Vagina (tissue), 2 donors: Measurements from ENCODE around the gene MYL7. TPM values are rescaled to one million over a fixed set of nuclear protein-coding genes. Genes with fewer than 3 reads are reported as not detected.

Source experiments
- DNase-seq, 2 donors: peaks; one replicate each; pipeline ENCODE4 v3.0.0-alpha.2; 2017; ENCODE audit errors: extremely low spot score in 2 of 2
- H3K27ac ChIP-seq: fragments of 200-600 bp; sonication (generic); one replicate; pipeline ENCODE4 v1.5.1; 2019
- H3K27me3 ChIP-seq: fragments of 200-600 bp; sonication (generic); one replicate; pipeline ENCODE4 v1.5.1; 2019
- H3K36me3 ChIP-seq, 2 donors: fragments of 200-600 bp; sonication (generic); one replicate each; pipeline ENCODE4 v1.5.1; 2017 to 2019
- H3K4me1 ChIP-seq: fragments of 200-600 bp; sonication (generic); one replicate; pipeline ENCODE4 v1.5.1; 2019
- H3K4me3 ChIP-seq, 2 donors: fragments of 200-600 bp; sonication (generic); 1 replicate in 1 of 2; 2 replicates in 1 of 2; pipeline ENCODE4 v1.5.1; 2016 to 2019
- H3K9me3 ChIP-seq: fragments of 200-600 bp; sonication (generic); one replicate; pipeline ENCODE4 v1.5.1; 2019
- POLR2A ChIP-seq, 2 donors: fragments of 450-650 bp; IDR thresholded peaks; one replicate each; pipeline ENCODE4 v1.6.1; 2017; ENCODE audit warnings: antibody characterized with exemption in 2 of 2, mild to moderate bottlenecking in 2 of 2, moderate library complexity in 2 of 2
- POLR2AphosphoS5 ChIP-seq, 2 donors: sonication (generic); formaldehyde crosslinking; IDR thresholded peaks; one replicate each; pipeline ENCODE4 v1.9.0; 2017; ENCODE audit warnings: antibody characterized with exemption in 2 of 2, mild to moderate bottlenecking in 2 of 2, low read depth in 1 of 2; ENCODE audit not compliant: insufficient read depth in 1 of 2
- intact Hi-C: fragments of 100-400 bp; cut with DNase I; formaldehyde crosslinking; loops from one replicate; pipeline ENCODE4 v1.15.1; 2023
- total RNA-seq: library from RNA; depleted of rRNA; stranded (reverse); fragments of >200 nt; gene quantifications from one replicate; pipeline ENCODE4 v1.2.3, GENCODE V29; 2016
- TF ChIP-seq, protein P1 (sequence below), 3 experiments: fragments of 450-650 bp in 2 of 3; fragments of 200-600 bp in 1 of 3; sonication (generic) in 1 of 3; IDR thresholded peaks; one replicate each; pipeline ENCODE4 v1.5.1; 2017 to 2019; ENCODE audit warnings: antibody characterized with exemption in 3 of 3, mild to moderate bottlenecking in 2 of 3, moderate library complexity in 2 of 3

The MYL7 gene
- total RNA-seq, 1 donor from 2014 or later = not detected

DNA sequence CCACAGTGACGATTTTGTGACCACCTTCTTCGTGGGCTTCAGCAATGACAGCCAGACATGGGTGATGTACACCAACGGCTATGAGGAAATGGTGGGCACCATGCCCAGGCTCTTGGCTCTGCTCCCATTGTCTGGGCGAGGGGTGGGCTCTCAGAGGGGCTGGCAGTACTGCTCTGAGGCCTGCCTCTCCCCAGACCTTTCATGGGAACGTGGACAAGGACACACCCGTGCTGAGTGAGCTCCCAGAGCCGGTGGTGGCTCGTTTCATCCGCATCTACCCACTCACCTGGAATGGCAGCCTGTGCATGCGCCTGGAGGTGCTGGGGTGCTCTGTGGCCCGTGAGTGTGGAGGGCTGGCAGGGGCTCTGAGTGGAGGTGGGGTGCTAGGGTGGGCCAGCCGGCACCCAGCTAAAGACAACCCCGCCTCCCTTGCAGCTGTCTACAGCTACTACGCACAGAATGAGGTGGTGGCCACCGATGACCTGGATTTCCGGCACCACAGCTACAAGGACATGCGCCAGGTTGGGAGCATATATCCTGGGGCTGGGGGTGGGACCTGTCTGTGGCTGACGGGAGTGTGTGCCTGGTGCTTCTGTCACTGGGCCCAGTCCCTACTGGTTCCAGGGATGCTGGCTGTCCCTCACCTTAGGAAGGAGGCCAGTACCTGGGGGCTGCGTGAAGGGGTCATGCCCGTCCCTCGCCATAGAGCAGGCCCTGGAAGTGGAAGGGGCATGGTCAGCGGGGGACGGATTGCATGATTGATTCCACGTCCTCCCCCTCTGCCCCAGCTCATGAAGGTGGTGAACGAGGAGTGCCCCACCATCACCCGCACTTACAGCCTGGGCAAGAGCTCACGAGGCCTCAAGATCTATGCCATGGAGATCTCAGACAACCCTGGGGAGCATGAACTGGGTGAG, 30.2 kb downstream of the MYL7 start:
- peaks cover 0 to 86% of the 10 kb centered on the region in 2 donors for H3K36me3 ChIP-seq
- no peak for DNase-seq
- no peak overlapping the region for H3K27ac ChIP-seq
- intact Hi-C loops = no loop called here
- peaks cover 26% of the 10 kb centered on the region for H3K4me1 ChIP-seq
- no peaks in the 10 kb centered on the region for H3K9me3 ChIP-seq
- H3K4me3 ChIP-seq = no peak overlapping the region
- TF ChIP-seq POLR2AphosphoS5 (IDR thresholded peaks at IDR 0.05; ENCODE audit: insufficient read depth in 1 of 2, low read depth in 1 of 2) (no peak), POLR2A (IDR thresholded peaks at IDR 0.05) (no peak)
- TF ChIP-seq, protein P1, sequence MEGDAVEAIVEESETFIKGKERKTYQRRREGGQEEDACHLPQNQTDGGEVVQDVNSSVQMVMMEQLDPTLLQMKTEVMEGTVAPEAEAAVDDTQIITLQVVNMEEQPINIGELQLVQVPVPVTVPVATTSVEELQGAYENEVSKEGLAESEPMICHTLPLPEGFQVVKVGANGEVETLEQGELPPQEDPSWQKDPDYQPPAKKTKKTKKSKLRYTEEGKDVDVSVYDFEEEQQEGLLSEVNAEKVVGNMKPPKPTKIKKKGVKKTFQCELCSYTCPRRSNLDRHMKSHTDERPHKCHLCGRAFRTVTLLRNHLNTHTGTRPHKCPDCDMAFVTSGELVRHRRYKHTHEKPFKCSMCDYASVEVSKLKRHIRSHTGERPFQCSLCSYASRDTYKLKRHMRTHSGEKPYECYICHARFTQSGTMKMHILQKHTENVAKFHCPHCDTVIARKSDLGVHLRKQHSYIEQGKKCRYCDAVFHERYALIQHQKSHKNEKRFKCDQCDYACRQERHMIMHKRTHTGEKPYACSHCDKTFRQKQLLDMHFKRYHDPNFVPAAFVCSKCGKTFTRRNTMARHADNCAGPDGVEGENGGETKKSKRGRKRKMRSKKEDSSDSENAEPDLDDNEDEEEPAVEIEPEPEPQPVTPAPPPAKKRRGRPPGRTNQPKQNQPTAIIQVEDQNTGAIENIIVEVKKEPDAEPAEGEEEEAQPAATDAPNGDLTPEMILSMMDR (IDR thresholded peaks at IDR 0.05) = no peak
- no peaks in the 10 kb centered on the region for H3K27me3 ChIP-seq

GRCh38 chr7:44109991-44110390, 31.1 kb downstream of the MYL7 start:
- no peak for TF ChIP-seq POLR2AphosphoS5 (IDR thresholded peaks at IDR 0.05; ENCODE audit: insufficient read depth in 1 of 2, low read depth in 1 of 2)
- TF ChIP-seq, protein P1 (IDR thresholded peaks at IDR 0.05) = no peak
- TF ChIP-seq POLR2A (IDR thresholded peaks at IDR 0.05) = no peak
- Histone ChIP-seq H3K4me1 (peaks cover 28% of the 10 kb centered on the region), H3K4me3 (no peak overlapping the region), H3K36me3 (peaks cover 0 to 76% of the 10 kb centered on the region in 2 donors), H3K9me3 (no peaks in the 10 kb centered on the region), H3K27ac (no peak overlapping the region), H3K27me3 (no peaks in the 10 kb centered on the region)
- no peak for DNase-seq
- intact Hi-C loops = no loop called here

DNA sequence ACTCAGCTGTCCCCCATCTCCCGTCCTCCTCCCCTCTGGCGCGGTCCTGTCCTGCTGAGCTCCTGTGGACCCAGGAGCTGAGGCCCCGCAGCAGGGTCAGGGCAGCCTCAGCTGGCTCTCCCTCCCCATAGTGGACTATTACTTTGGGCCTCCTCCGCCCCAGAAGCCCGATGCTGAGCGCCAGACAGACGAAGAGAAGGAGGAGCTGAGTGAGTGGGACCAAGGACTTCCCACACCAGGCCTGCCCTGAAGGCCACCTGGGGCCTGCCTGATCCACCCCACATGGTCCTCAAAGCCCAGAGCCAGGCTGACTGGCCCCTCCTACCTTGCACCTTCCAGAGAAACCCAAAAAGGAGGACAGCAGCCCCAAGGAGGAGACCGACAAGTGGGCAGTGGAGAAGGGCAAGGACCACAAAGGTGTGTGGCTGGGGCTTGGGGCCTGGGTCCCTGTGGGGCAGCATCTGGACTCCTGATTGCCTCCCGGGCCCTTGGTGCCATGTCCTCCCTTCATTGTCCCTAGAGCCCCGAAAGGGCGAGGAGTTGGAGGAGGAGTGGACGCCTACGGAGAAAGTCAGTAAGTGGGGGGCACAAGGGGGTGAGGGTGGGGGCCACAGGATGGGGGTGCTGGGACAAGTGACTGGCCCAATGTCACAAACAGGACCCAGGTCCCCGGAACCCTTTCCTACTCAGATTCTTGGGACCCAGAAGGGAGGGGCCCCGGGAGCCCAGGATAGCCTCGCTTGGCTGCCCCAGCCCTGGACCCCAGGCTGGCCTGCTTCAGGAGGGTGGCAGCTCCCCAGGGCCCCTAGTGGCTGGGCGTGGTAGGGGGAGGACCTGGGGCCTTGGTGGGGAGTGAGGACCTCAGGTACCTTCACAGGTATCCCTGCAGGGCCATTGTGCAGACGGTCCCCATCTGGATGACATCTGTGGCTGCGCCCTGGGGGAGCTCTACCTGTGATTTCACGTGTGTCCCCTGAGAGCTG, 32.1 kb downstream of the MYL7 start:
- Histone ChIP-seq H3K36me3 (peaks cover 0 to 67% of the 10 kb centered on the region in 2 donors), H3K4me3 (no peak overlapping the region), H3K27me3 (no peaks in the 10 kb centered on the region), H3K9me3 (no peaks in the 10 kb centered on the region), H3K4me1 (peaks cover 28% of the 10 kb centered on the region), H3K27ac (peak overlapping the region; percentile 98)
- intact Hi-C loops = no loop called here
- no peak for DNase-seq
- TF ChIP-seq POLR2A (IDR thresholded peaks at IDR 0.05) (no peak), POLR2AphosphoS5 (IDR thresholded peaks at IDR 0.05; ENCODE audit: insufficient read depth in 1 of 2, low read depth in 1 of 2) (no peak)
- TF ChIP-seq, protein P1 (IDR thresholded peaks at IDR 0.05) = no peak

GRCh38 chr7:44107961-44108767, 33.0 kb downstream of the MYL7 start:
- peak overlapping the region in 1 of 2 donors; percentile 10 for H3K4me3 ChIP-seq
- intact Hi-C loops = no loop called here
- H3K9me3 ChIP-seq = no peaks in the 10 kb centered on the region
- no peak for DNase-seq
- peaks cover 0 to 58% of the 10 kb centered on the region in 2 donors for H3K36me3 ChIP-seq
- no peaks in the 10 kb centered on the region for H3K27me3 ChIP-seq
- TF ChIP-seq POLR2A (IDR thresholded peaks at IDR 0.05) = no peak
- H3K27ac ChIP-seq = peak overlapping the region; percentile 98
- peaks cover 36% of the 10 kb centered on the region for H3K4me1 ChIP-seq
